Cortex of kidney (tissue), 1 donor: ENCODE measurements around the gene ABCB9.
"Not testable (repeated sequence)": the region's sequence is repeated elsewhere in the genome, so short reads cannot be mapped to it uniquely, and the experiment has no call there.

Source experiments
- DNase-seq: peaks from one replicate; lab custom pipeline; 2025; lab: John Stamatoyannopoulos, UW

The ABCB9 gene

DNA sequence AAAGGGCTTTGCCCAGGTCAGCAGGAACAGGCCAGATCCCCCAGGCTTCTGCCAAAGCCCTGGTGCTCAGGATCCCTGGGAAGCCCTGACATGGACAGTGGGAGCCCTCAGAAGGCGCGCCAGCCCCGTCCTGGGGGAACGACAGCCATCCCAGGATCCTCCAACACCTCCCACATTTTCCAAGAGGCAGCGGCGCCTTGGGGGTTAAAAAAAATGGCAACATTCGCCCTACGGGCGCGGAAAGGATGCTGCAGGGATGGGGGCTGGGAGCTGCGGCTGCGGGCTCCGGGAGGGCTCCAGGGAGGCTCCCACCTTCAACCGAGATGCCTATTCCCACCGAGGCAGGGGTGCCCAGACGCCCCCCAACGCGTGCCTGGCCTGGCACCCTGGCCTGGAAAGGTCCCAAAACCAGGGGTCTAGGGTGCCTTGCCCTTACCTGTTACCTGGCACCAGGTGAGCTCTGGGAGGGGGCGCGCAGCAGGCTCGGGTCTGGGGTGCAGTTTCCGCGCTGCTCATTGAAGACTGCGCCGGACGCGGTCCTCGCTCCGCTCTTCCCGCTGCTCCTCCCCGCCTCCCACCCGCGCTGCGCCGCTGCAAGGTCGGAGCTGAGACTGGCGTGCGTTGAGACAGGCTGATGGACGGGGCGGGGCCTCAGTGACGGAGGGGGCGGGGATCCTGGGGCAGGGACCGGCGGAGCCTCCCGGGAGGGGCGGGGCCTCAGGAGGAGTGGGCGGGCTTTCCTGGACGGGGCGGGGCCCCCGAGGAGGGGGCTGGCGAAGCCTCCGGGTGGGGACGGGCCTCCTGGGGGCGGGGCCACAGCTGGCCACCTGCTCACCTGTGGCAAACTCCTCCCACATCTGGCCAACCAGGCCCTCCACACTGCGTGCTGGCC is at the start of gene ABCB9:
Gene ABCB9, minus strand, starts transcription at position 613 of the 892 bp plus-strand sequence. CDS start 6,228 bp downstream, outside the sequence.
- DNase-seq: no peak

DNA sequence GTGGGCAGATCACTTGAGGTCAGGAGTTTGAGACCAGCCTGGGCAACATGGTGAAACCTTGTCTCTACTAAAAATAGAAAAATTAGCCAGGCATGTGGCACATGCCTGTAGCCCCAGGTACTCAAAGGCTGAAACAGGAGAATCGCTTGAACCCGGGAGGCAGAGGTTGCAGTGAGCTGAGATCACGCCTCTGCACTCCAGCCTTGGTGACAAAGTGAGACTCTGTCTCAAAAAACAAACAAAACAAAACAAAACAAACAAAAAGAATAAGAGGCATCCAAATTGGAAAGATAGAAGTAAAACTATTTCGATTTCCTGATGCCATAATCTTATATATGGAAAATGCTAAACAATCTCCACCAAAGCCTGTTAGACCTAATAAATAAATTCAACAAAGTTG is 48.2 kb upstream of the ABCB9 start:
- not testable (repeated sequence) for DNase-seq

DNA sequence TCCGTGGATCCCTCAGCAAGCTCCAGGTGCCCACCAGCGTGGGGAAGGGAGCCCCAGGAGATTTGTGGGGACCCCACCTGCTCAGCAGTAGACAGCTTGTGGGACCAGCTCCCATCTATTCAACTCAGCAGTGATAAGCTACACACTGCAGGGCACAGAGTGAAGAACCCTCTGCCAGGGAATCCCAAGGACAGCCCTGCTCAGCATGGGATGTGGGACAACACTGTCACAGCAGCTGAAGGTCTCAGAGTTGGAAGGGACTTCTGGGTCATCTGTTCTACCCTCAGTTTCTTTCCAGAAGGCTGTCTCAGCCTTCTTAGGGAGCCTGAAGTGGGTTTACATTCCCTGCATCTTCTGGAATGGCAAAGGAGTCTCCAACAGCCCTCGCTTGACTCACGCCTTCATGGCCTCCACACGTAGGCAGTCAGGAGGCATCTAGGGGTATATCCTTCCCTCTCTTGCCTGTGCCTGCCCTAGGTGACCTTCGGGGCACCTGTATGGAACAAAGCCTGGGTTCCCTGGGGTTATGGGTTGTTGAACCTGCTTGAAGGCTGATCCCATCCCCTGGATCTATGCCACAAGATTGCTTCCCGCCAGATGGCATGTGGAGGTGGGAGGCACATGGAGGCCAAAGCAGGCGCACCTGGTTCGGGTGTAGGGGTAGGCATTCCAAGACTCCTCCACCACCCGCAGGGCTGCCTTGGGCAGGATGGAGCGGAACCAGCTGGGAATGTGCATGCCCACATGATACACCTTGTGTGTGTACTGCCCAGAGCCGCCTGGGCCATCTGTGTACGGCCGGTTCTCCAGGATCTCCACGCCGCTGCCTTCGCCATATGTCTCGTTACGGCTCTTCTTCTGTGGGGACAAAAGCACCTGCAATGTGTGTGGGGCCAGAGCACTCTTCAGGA is 47.2 kb upstream of the ABCB9 start:
- DNase-seq: no peak

DNA sequence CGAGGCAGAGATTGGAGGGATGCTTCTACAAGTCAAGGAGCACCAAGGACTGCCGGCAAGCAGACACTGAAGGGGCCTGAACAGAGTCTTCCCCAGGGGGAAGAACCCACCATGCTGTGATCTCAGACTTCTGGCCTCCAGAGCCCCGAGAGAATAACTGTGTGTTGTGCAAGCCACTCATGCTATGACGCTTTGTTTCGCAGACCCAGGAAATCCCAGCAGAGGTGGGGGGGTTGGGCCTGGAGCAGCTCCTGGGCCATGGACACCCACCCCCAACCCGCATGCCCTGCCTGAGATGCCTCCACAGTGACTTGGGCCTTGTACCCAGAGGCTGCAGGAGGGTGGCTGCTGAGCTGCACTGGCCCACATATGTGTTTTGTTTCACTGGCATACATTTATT is 45.4 kb upstream of the ABCB9 start:
- no peak for DNase-seq

DNA sequence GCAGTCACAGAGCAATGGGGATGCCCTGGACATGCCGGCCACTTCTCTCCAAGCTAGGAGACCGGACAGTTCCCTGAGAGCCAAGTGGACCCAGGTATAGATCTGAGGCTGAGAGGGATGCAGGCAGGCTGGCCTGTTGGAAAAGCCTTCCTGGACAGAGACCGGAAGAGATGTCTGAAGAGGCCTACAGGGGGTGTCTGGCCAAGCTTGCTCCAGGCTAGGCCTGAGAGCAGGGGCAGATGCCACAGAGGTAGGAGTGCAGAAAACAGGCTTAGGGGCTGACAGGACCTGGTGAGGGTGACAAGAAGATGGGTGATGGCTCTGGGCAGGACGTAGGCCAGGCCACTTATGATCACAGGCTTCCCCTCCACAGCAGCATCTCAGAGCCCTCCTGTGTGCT is 44.4 kb upstream of the ABCB9 start:
- DNase-seq: no peak

DNA sequence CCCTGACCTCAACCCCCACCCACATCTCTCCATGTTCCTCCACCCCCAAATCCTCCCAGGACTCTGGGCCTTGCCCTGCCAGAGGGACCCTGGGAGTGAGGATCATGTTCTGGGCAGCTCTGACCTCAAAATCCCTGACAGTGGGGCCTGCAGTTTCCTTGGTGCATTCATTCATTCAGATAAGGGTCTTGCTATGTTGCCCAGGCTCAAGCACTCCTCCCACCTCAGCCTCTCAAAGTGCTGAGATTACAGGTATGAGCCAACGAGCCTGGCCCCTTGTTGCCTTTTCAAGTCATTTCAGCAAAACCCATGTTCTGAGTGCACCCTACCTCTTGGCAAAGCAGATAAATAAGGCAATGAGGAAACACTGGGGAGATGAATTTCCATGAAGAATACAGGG is 43.8 kb upstream of the ABCB9 start:
- DNase-seq: no peak

DNA sequence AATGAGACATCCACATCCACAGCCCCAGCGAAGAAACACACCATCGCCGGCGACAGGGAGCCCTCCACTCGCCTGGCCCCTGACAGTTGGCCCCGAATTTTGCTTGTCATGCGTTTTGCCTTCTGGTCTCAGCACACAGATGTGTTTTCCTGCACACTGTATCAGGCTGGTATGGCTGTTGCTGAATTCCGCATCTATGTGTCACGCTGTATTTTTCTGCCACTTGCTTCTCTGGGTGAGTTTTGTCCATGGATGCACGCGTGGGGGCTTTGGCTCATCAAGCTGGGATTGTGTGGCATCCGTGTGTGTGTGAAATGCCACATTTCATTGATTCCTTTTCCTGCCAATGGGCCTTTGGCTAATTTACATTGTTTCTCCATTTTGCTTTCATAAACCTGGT is 40.7 kb upstream of the ABCB9 start:
- DNase-seq: no peak

DNA sequence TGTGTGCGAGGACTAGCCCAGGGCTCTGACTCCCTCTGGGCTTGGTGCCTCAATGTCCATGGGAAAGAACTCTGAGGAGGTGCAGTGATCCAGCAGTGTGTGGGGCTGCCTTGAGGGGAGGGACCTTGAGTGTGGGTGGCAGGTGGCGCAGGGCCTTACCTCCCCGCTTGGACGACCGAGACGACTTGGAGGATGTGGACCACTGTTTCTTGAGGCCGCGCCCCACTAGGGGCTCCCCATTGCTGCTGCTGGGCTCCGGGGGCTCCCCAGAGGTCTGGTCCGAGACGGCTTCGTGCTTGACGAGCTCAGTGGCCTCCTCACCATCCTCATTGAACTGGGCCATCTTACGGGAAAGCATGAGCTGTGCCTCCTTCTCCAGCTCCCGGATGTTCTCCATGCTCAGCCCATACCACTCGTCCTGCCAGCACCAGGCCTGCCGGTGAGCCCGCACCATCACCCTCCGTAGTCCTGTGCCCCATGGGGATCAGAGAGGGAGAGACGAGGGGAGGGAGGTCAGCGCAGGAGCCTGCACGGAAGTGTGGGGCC is 38.9 kb upstream of the ABCB9 start:
- DNase-seq: no peak

DNA sequence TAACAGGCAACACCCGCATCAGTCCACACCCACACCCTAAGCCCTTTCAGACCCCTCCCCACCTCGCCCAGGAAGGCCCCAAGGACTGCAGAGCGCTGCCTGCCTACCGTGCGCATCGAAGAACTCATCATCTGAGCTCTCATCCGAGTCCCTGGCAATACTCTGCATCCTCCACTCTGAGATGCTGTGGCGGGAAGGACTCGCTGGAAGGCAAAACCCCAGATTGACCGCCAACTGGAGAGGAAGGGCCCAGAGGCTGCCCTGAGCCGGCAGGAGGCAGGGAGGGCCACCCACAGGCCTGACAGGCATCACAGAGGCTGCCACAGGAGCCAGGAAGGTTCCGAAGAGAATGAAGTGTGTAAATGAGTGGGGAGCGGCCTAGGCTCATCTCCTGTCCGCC is 38.0 kb upstream of the ABCB9 start:
- no peak for DNase-seq

DNA sequence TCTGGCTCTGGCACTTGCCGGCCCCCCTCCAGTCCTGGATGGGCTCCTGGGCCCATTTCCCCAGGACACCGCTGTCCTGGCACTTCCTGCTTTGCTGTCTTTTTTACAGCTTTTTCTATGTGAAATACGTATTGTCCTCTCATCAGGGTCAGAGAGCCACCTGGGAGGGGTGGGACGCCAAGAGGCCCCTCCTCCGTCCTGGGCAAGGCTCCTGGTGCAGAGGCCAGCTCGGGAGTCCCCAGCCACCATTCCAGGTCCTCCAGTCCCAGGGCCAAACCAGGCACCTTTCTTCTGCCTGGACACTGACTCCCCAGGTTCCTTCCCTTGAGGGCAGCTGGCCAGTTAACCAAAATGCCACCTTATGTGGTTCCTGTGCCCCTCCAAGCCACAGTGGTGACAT is 37.0 kb upstream of the ABCB9 start:
- DNase-seq: no peak

DNA sequence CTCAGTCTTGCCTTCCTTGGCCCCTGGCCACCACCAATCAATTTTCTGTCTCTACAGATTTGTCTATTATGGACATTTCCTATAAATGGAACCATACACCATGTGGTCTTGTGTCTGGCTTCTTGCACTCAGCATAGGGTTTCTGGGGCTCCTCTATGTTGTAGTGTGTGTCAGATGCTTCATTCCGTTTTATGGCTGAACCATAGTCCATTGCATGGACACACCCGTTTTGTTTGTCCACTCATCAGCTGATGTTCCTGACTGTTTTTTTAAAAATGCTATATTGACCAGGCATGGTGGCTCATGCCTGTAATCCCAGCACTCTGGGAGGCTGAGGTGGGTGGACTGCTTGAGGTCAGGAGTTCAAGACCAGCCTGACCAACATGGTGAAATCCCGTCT is 35.2 kb upstream of the ABCB9 start:
- DNase-seq: no peak

DNA sequence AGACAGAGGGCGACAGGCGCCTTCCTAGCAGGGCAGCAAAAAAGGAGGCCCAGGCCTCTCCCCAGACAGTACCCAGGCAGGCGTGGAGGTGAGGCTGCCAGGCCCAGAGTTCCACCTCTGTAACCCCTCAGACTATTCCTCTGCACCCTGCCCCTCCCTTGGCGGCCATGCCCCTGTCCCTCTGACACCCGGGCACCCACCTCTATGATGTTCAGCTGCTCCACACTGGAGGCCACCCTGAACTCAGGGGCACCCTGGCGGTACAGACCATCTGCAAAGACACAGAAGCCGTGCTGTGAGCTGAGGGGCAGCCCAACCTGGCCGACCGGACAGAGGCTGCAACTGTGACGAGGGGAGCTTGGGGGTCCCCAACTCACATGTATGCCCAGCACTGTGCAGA is 34.3 kb upstream of the ABCB9 start:
- DNase-seq: no peak

DNA sequence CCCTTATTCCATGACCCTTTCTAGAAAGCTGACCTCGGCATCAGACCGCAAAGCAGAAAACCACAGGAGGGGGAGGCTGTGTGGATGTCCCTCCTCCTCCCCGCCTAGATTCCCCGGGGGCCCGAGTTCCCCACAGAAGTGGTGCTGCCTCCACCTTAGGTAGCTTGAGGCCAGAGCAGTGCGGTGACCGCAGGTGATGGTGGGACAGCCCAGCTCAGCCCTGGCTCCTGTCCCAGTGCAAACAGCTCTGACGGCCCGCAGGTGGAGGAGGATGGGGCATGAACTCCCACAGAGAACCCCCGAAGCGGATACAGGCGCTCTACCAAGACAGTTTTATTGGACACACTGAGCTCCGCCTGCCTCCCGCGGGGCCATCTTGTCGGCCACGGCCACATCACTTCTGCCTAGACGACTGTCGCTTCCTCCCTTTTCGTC is 33.7 kb upstream of the ABCB9 start:
- DNase-seq: no peak

DNA sequence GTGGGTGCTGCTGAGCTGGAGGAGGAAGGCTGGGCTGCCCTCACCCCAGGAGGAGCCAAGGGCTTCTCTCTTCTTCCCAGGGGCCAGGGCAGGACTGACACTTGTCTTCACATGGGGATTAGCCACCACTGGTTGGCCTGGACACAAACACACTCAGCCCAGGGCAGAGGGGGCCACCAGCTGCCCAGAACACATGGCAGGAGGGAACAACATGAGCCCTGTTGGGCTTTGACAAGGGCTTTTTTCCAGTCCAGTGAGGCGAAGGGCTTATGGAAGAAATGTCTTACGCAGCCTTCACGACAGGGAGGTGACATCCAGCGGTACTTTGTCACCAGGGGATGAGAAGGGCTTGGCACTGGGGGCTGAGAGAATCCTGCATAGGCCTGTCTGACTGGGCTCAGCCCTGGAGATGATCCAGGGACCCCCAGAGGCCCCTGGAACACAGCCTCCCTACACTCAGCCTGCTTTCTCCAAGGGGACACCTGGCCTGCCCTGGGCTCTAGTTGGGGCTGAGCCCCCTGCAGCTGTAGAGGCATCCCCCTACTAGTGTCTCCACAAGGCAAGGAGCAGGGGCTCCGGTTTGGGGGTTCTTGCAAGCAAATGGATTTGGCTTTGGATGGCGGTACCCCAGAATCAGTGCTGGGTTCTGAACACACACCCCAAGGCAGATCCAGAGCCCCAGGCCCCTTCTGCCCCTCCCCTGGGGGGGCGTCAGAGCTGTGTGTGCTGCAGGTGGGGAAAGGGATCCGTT is 33.1 kb upstream of the ABCB9 start:
- DNase-seq: no peak

DNA sequence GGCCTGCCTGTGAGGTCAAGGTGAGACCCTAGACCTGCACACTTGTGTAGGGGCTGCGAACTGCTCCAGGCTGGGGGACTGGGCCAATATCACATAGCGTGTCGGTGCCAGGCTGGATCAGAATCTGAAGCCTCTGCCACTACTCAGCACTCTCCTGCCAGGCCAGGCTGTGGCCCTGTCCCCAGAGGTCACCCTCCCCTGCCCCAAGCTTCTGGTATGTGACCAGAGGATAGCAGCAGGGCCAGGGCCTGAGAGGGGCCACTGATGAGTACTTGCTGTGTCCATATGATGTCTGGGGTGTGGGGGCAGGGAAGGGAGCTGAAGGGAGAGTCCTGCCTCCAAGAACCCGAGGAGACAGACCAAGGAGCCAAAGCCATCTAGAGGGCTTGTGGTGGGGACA is 32.1 kb upstream of the ABCB9 start:
- no peak for DNase-seq

DNA sequence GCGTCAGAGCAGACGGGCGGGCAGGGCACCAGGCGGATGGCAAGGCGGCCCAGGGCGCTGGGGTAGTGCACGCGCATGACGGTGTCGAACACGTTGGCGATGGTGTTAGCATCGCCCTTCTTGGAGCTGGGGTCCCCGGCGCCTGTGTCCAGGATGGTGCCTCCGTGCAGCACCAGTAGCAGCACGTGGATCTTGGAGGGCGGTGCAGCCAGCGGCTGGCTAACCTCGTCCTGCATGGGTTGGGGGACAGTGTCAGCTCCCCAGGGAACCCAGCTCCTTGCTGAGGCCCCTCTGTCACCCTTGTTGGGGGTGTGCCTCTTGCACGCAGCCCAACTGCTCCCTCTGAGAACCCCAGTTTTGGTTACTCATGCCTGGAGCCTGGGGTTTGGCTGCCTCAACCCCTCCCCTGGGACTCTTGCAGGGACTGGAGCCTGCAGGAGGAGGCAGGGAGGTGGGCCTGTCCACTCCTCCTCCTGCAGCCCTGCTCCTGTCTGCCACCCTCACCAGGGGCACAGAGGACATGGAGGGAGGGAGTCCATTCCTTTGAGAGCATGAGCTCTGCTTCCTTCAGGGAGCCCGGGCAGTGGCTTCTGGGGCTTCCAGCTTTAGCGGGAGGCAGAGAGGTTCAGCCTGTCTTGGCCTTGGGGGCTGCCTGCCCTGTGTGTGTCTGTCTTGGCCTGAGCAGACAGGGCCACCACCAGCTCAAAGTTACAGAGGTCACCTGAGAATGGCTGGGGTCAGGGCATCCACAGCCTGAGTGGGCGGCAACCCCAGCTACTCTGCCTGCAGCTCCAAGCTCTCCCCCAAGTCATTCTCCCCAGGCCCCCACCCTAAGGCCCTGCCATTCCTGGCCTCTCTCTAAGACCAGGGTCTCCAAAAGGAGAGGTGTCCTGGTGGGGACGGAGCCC is 31.3 kb upstream of the ABCB9 start:
- no peak for DNase-seq

DNA sequence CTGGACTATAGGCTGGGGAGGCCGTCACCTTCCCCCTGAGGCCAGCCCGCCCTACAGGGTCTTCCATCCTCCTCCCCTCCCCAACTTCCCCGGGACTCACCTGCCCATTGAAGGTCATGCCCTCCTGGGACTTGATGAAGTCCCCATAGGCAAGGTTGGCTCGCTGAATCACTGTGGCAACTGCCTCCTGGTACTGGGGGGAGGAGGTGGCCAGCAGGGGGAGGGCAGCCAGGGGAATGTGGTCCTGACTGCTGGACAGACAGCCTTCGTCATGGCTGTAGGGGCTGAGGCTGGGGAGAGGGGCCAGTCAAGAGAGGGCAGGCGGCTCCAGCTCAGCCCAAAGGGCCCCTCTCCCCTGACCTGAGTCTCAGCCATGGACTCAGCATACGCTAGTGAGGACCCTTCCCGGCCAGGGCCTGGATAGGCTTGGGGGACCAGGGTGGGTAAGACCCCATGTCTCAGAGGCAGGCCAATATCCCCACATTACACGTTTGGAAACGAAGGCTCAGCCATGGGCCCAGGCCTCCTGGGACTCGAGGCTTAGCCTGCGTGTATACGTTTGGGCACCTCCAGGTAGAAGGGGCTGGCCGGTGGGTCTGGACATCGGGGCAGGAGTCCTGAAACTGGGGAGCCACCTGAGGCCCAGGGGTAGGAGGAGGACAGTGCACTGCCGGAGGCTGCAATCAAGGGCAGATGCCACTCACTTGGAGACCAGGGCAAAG is 30.5 kb upstream of the ABCB9 start:
- DNase-seq: no peak

DNA sequence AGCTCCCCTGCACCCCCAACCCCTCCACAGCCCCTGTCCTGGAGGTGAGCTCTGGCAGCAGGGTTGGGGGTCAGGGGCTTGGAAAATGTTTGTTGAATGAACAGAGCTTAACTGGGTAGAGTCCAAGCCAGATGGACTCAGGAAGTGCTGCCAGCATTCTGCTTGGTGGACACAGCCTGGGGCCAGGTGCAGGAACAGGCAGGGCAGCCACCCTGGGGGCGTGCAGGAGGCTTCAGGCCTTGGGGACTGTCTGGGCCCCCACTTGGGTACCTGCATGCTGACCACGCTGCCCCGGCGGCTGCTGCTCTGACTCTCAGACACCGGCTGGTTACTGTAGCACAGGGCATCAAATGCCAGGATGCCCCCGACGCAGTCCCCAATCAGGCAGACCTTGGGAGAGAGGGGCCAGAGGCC is 29.9 kb upstream of the ABCB9 start:
- no peak for DNase-seq

DNA sequence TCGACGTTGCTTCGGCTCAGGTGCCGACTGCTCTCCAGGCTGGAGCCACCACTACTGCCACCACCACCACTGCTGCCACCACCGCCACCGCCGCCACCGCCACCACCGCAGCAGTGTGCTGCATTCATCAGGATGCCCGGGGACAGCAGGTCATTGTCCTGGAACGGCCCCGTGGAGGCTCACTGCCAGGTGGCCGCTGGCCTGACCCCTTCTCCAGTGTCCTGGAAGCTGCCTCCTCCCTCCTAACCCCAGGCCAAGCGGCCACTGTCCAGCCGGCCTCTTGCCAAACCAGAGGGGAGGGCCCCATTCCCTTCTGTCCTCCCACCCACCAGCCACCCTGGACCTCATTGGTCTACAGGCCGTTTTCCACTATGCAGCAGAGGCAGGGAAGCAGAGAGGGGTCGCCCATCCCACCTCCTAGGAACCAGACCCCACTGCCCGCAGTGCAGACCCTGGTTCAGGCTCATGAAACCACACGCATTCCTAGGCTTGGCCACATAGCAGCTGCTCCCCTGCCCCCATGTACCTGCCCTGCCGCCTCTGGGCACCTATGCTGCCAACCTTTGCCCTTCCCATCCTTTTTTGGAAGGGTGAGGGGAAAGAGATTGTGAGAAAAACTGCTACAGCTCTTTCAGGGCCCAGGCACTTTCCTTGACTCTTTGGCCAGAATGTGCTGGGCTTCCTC is 29.4 kb upstream of the ABCB9 start:
- no peak for DNase-seq
